Thyroid gland (tissue), 4 donors: Measurements from ENCODE around the gene PEX14.

Experiments
- CTCF ChIP-seq, 6 experiments: fragments of 200-600 bp in 3 of 6; fragments of 450-650 bp in 3 of 6; sonication (generic) in 3 of 6; IDR thresholded peaks; one replicate each; pipeline ENCODE4 v1.5.1; 2016 to 2019; ENCODE audit warnings: antibody characterized with exemption in 6 of 6, mild to moderate bottlenecking in 2 of 6, inconsistent platforms in 1 of 6, moderate library complexity in 1 of 6
- POLR2A ChIP-seq, 2 donors: fragments of 450-650 bp; IDR thresholded peaks; one replicate each; pipeline ENCODE4 v1.6.1; 2017; ENCODE audit warnings: antibody characterized with exemption in 2 of 2, mild to moderate bottlenecking in 2 of 2, moderate library complexity in 1 of 2

GRCh38 chr1:10549904-10550664, 75.3 kb downstream of the PEX14 start:
- TF ChIP-seq CTCF (IDR thresholded peaks at IDR 0.05): no peak
- no peak for TF ChIP-seq POLR2A (IDR thresholded peaks at IDR 0.05)
